Chondrocyte (in vitro differentiated cells): Measurements from ENCODE around the gene PLIN5. TPM values are rescaled to one million over a fixed set of nuclear protein-coding genes. Genes with fewer than 3 reads are reported as not detected.

ENCODE experiments used
- DNase-seq: peaks from one replicate; pipeline ENCODE4 v3.0.0; 2021; ENCODE audit warnings: mixed read lengths, low spot score
- H3K27ac Mint-ChIP-seq: one replicate; pipeline ENCODE4 v1.8.0; 2021; ENCODE audit warnings: mild to moderate bottlenecking, moderate library complexity, mixed read lengths; ENCODE audit not compliant: unreplicated experiment
- H3K27me3 Mint-ChIP-seq: 2 replicates; pipeline ENCODE4 v1.8.0; 2021; ENCODE audit warnings: low read depth, mixed read lengths
- H3K36me3 Mint-ChIP-seq: 2 replicates; pipeline ENCODE4 v1.8.0; 2021; ENCODE audit warnings: low read depth, mixed read lengths
- H3K4me1 Mint-ChIP-seq: 2 replicates; pipeline ENCODE4 v1.8.0; 2021; ENCODE audit warnings: low read depth, mild to moderate bottlenecking, mixed read lengths
- H3K4me3 Mint-ChIP-seq: one replicate; pipeline ENCODE4 v1.8.0; 2021; ENCODE audit warnings: mild to moderate bottlenecking, moderate library complexity, mixed read lengths; ENCODE audit not compliant: unreplicated experiment
- H3K9me3 Mint-ChIP-seq: 2 replicates; pipeline ENCODE4 v1.8.0; 2021; ENCODE audit warnings: low read depth, mixed read lengths
- CTCF ChIP-seq: fragments of 200-600 bp; sonication (generic); IDR thresholded peaks from 2 replicates; pipeline ENCODE4 v1.5.0; 2021; ENCODE audit warnings: antibody characterized with exemption, mild to moderate bottlenecking, moderate library complexity
- total RNA-seq: library from RNA; stranded (reverse); gene quantifications from 3 replicates; pipeline ENCODE4 v1.2.1, GENCODE V29; 2021

Gene PLIN5
- total RNA-seq, 1 donor from 2014 or later: not detected

- Mint-ChIP-seq H3K4me1 (peaks cover 7% of the 10 kb centered on the region), H3K4me3 (no peak overlapping the region), H3K27ac (peak overlapping the region; percentile 14), H3K9me3 (no peaks in the 10 kb centered on the region), H3K27me3 (no peaks in the 10 kb centered on the region), H3K36me3 (peaks cover 5% of the 10 kb centered on the region)
- no peak for DNase-seq
- TF ChIP-seq CTCF: peak; percentile 6
These were observed 28.4 kb downstream of the PLIN5 start for GRCh38 chr19:4506449-4507149.

GRCh38 chr19:4505570-4506448, 29.2 kb downstream of the PLIN5 start:
- Mint-ChIP-seq H3K27me3 (no peaks in the 10 kb centered on the region), H3K9me3 (no peaks in the 10 kb centered on the region), H3K27ac (peak overlapping the region; percentile 14), H3K36me3 (peaks cover 7% of the 10 kb centered on the region), H3K4me3 (no peak overlapping the region), H3K4me1 (peaks cover 7% of the 10 kb centered on the region)
- DNase-seq: no peak
- TF ChIP-seq CTCF: no peak

GRCh38 chr19:4504891-4505569, 30.0 kb downstream of the PLIN5 start:
- Mint-ChIP-seq H3K36me3 (peaks cover 8% of the 10 kb centered on the region), H3K27me3 (no peaks in the 10 kb centered on the region), H3K9me3 (no peaks in the 10 kb centered on the region), H3K4me1 (peaks cover 7% of the 10 kb centered on the region), H3K27ac (no peak overlapping the region), H3K4me3 (no peak overlapping the region)
- TF ChIP-seq CTCF: no peak
- no peak for DNase-seq

GRCh38 chr19:4504297-4504701, 30.7 kb downstream of the PLIN5 start:
- Mint-ChIP-seq H3K27ac (no peak overlapping the region), H3K4me3 (no peak overlapping the region), H3K36me3 (peaks cover 11% of the 10 kb centered on the region), H3K27me3 (no peaks in the 10 kb centered on the region), H3K4me1 (peaks cover 7% of the 10 kb centered on the region), H3K9me3 (no peaks in the 10 kb centered on the region)
- peak; percentile 91 for DNase-seq
- no peak for TF ChIP-seq CTCF

- Mint-ChIP-seq H3K4me3 (no peak overlapping the region), H3K36me3 (peaks cover 11% of the 10 kb centered on the region), H3K27me3 (no peaks in the 10 kb centered on the region), H3K27ac (no peak overlapping the region), H3K4me1 (peaks cover 7% of the 10 kb centered on the region), H3K9me3 (no peaks in the 10 kb centered on the region)
- TF ChIP-seq CTCF: no peak
- DNase-seq: no peak
These were observed 31.2 kb downstream of the PLIN5 start for GRCh38 chr19:4503825-4504170.
